Measurements from ENCODE around the gene ATP8A2. TPM values are rescaled to one million over a fixed set of nuclear protein-coding genes. Genes with fewer than 3 reads are reported as not detected.

The ATP8A2 gene
- total and polyA plus RNA-seq, 11 donors: 0.01 to 0.29 (median 0.05) TPM; not detected in 2

DNA sequence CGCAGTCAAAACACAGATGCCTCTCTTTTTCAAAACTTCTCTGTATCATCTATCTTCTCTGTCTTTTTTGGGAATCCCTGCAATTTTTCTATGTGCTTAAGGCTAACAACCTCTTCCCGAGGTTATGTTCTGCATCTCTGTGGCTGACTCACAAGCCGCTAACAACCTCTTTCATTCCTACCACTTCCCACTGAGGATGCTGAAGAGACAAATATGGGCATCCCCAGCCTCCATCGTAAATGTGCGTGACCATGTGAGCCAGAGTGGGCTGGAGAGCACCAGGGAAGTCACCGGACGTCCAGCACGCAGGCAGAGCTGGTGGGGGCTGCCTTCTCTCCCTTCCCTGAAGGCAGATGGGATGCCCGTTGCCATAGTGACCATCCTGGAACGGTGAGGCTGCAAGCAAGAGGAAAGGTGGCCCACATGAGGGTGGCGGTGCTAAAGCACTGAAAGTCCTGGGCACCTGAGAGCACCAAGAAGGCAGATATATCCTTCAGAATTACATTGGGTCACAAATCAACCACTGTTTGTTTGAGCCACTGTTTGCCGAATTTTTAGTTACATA lies 557.2 kb downstream of the ATP8A2 start:
- Histone ChIP-seq H3K4me1 (no peaks in the 10 kb centered on the region), H3K4me3 (no peak overlapping the region), H3K36me3 (no peaks in the 10 kb centered on the region), H3K27ac (no peak overlapping the region), H3K27me3 (peaks cover 0 to 27% (median 0%) of the 10 kb centered on the region in 9 donors), H3K9me3 (no peaks in the 10 kb centered on the region)
- intact Hi-C loops (cut with DNase I): no loop called here
- no peak for DNase-seq
- 82 to 88% (median 83%) methylated on average over 12 of the region's 12 CpGs for WGBS, 4 donors
- TF ChIP-seq, protein P1, sequence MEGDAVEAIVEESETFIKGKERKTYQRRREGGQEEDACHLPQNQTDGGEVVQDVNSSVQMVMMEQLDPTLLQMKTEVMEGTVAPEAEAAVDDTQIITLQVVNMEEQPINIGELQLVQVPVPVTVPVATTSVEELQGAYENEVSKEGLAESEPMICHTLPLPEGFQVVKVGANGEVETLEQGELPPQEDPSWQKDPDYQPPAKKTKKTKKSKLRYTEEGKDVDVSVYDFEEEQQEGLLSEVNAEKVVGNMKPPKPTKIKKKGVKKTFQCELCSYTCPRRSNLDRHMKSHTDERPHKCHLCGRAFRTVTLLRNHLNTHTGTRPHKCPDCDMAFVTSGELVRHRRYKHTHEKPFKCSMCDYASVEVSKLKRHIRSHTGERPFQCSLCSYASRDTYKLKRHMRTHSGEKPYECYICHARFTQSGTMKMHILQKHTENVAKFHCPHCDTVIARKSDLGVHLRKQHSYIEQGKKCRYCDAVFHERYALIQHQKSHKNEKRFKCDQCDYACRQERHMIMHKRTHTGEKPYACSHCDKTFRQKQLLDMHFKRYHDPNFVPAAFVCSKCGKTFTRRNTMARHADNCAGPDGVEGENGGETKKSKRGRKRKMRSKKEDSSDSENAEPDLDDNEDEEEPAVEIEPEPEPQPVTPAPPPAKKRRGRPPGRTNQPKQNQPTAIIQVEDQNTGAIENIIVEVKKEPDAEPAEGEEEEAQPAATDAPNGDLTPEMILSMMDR (IDR thresholded peaks at IDR 0.05): no peak
- no peak for TF ChIP-seq POLR2A (IDR thresholded peaks at IDR 0.05)
- ATAC-seq: no peak

DNA sequence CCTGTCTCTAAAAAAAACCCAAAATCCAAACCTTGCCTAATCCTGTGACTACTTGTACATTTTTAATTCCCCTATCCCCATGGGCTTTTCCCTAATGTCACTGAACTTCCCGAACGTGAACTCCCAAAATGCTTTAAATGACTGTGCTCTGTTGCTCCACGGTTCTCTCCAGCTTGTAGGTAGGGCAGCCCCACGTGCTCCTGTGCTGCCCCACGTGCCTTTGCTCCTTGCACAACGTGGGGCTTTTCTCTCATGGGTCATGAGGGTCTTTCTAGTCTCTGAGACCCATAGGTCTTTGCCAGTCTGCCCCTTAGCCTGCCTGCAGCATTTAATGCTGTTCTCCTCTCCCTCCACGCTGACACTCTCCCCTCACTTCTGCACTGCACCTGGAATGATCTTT lies 558.0 kb downstream of the ATP8A2 start:
- H3K9me3 ChIP-seq: no peaks in the 10 kb centered on the region
- no peak for DNase-seq
- WGBS, 4 donors: 67 to 77% (median 71%) methylated on average over 7 of the region's 7 CpGs
- H3K27ac ChIP-seq: no peak overlapping the region
- no peaks in the 10 kb centered on the region for H3K36me3 ChIP-seq
- no peaks in the 10 kb centered on the region for H3K4me1 ChIP-seq
- no peak for TF ChIP-seq POLR2A (IDR thresholded peaks at IDR 0.05)
- TF ChIP-seq, protein P1 (IDR thresholded peaks at IDR 0.05): no peak
- H3K4me3 ChIP-seq: no peak overlapping the region
- peaks cover 0 to 27% (median 0%) of the 10 kb centered on the region in 9 donors for H3K27me3 ChIP-seq
- ATAC-seq: no peak
- intact Hi-C loops (cut with DNase I): loop anchor here in 1 of 10 donors (10.0 kb wide), 1 partner anchor 205 kb away; no protein-coding TSS in a partner anchor

DNA sequence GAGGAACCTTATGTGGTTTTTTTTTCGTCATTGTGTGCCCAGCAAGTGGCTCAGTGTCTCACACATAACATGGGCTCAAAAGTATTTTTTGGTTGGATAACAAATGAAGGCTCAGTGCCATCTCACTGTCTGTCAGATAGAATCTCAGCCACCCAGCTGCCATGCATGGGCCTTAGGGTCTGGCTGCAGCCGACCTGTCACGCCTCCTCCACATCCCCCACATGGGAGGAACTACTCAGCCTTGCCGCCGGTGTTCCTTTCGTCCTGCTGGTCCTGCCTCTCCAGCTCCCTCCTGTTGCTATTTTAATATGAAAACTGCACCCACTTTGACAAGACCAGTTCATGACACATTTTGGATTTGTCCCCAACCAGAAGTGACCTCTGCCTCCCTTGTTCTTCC lies 558.9 kb downstream of the ATP8A2 start:
- no peak for DNase-seq
- WGBS, 4 donors: 58 to 77% (median 63%) methylated on average over 6 of the region's 6 CpGs
- intact Hi-C loops (cut with DNase I): loop anchor here in 1 of 10 donors (10.0 kb wide), 1 partner anchor 206 kb away; no protein-coding TSS in a partner anchor

DNA sequence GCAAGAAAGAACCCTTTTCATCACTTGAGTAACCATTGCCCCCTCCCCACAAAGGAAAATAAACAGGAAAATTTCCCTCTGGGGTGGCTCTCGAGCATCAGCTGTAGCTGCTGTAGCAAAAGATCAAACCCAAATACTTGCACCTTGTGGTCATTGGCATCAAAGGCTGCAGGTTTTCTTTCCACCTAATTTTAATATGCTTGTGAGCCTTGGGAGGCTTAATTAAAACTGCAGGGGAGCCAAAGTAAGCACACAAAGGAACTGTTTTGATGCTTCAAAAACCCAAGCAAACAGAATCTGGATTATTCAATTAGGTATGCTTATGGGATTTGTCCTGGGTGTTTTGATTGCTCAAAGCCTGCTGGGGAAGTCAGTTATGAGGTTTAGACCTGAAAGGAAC lies 560.6 kb downstream of the ATP8A2 start:
- H3K4me1 ChIP-seq: no peaks in the 10 kb centered on the region
- intact Hi-C loops (cut with DNase I): loop anchor here in 1 of 10 donors (10.0 kb wide), 1 partner anchor 208 kb away; no protein-coding TSS in a partner anchor
- H3K27ac ChIP-seq: no peak overlapping the region
- ATAC-seq (no peak), DNase-seq (no peak)
- no peak overlapping the region for H3K4me3 ChIP-seq
- WGBS, 4 donors: 88 to 100% (median 93%) methylated on average over 1 of the region's 1 CpG
- no peaks in the 10 kb centered on the region for H3K36me3 ChIP-seq
- H3K9me3 ChIP-seq: no peaks in the 10 kb centered on the region
- no peak for TF ChIP-seq POLR2A (IDR thresholded peaks at IDR 0.05)
- TF ChIP-seq, protein P1 (IDR thresholded peaks at IDR 0.05): no peak
- H3K27me3 ChIP-seq: peaks cover 0 to 20% (median 0%) of the 10 kb centered on the region in 9 donors

More for the DNA sequence above, 558.9 kb downstream of the ATP8A2 start:
- H3K27ac ChIP-seq: no peak overlapping the region
- ATAC-seq: no peak
- TF ChIP-seq, protein P1 (IDR thresholded peaks at IDR 0.05): no peak
- no peak for TF ChIP-seq POLR2A (IDR thresholded peaks at IDR 0.05)
- H3K36me3 ChIP-seq: no peaks in the 10 kb centered on the region
- H3K9me3 ChIP-seq: no peaks in the 10 kb centered on the region
- no peaks in the 10 kb centered on the region for H3K4me1 ChIP-seq
- H3K4me3 ChIP-seq: no peak overlapping the region
- H3K27me3 ChIP-seq: peaks cover 0 to 27% (median 0%) of the 10 kb centered on the region in 9 donors

Measured in heart left ventricle (tissue), 16 donors.